IPS-11a (cell line): ENCODE measurements around the gene VASH1.
A peak's percentile ranks its signal among the peaks of the same experiment; 100 is the strongest.

Experiments
- H3K4me3 ChIP-seq: one replicate; pipeline ENCODE4 v1.5.1; 2013; ENCODE audit warnings: low read depth, low read length, control low read depth

VASH1 gene

GRCh38 chr14:76782115-76782884, 21.0 kb downstream of the VASH1 start:
- no peak overlapping the region for H3K4me3 ChIP-seq

- no peak overlapping the region for H3K4me3 ChIP-seq
Measured at GRCh38 chr14:76782885-76783566, 21.8 kb downstream of the VASH1 start.

GRCh38 chr14:76784266-76784874, 23.1 kb downstream of the VASH1 start:
- no peak overlapping the region for H3K4me3 ChIP-seq

GRCh38 chr14:76784881-76785280, 23.6 kb downstream of the VASH1 start:
- H3K4me3 ChIP-seq, result no peak overlapping the region

- no peak overlapping the region for H3K4me3 ChIP-seq
Measured at GRCh38 chr14:76786601-76787000, 25.3 kb downstream of the VASH1 start.

- H3K4me3 ChIP-seq, result no peak overlapping the region
Measured at GRCh38 chr14:76792422-76792821, 31.2 kb downstream of the VASH1 start.

GRCh38 chr14:76793324-76793723, 32.1 kb downstream of the VASH1 start:
- H3K4me3 ChIP-seq, result no peak overlapping the region

GRCh38 chr14:76793956-76794355, 32.7 kb downstream of the VASH1 start:
- H3K4me3 ChIP-seq, result no peak overlapping the region

GRCh38 chr14:76806446-76806845, 45.2 kb downstream of the VASH1 start:
- no peak overlapping the region for H3K4me3 ChIP-seq

- H3K4me3 ChIP-seq, result no peak overlapping the region
Measured at GRCh38 chr14:76808011-76808410, 46.7 kb downstream of the VASH1 start.

GRCh38 chr14:76808990-76809389, 47.7 kb downstream of the VASH1 start:
- H3K4me3 ChIP-seq, result no peak overlapping the region

GRCh38 chr14:76810525-76810924, 49.3 kb downstream of the VASH1 start:
- no peak overlapping the region for H3K4me3 ChIP-seq

GRCh38 chr14:76810953-76811400, 49.7 kb downstream of the VASH1 start:
- no peak overlapping the region for H3K4me3 ChIP-seq

- H3K4me3 ChIP-seq, result peak overlapping the region; percentile 79
Measured at GRCh38 chr14:76811561-76811960, 50.3 kb downstream of the VASH1 start.

- peak overlapping the region; percentile 79 for H3K4me3 ChIP-seq
Measured at GRCh38 chr14:76812093-76812421, 50.8 kb downstream of the VASH1 start.

- H3K4me3 ChIP-seq, result peak within 1 kb of the TSS; percentile 79
Measured at GRCh38 chr14:76812422-76813383, 51.4 kb downstream of the VASH1 start, which contains the start of gene ANGEL1. Gene ANGEL1, minus strand, starts transcription at chr14:76812882. Its CDS starts 55 bp downstream, at chr14:76812827.

GRCh38 chr14:76814726-76815645, 53.7 kb downstream of the VASH1 start:
- H3K4me3 ChIP-seq, result no peak overlapping the region

- H3K4me3 ChIP-seq, result no peak overlapping the region
Measured at GRCh38 chr14:76820700-76821099, 59.4 kb downstream of the VASH1 start.

GRCh38 chr14:76826122-76826521, 64.9 kb downstream of the VASH1 start, which contains the start of gene LRRC74A:
Gene LRRC74A, plus strand, starts transcription at chr14:76826408. Its CDS starts 290 bp downstream, at chr14:76826698.
- no peak within 1 kb of the TSS for H3K4me3 ChIP-seq
